Muscle layer of duodenum (tissue), 2 donors: Measurements from ENCODE around the gene VPREB3.

ENCODE experiments used
- H3K27ac ChIP-seq: one replicate; pipeline ENCODE4 v1.7.0; 2013; ENCODE audit warnings: mild to moderate bottlenecking, low read length
- H3K27me3 ChIP-seq: one replicate; pipeline ENCODE4 v1.7.0; 2013; ENCODE audit warnings: low read depth, mild to moderate bottlenecking, control low read depth, low read length
- H3K36me3 ChIP-seq, 2 donors: one replicate each; pipeline ENCODE4 v1.7.0; 2013; ENCODE audit warnings: low read length in 2 of 2, control low read depth in 1 of 2, mild to moderate bottlenecking in 1 of 2; ENCODE audit not compliant: insufficient read depth in 2 of 2, control insufficient read depth in 1 of 2
- H3K4me1 ChIP-seq, 2 donors: one replicate each; pipeline ENCODE4 v1.7.0; 2013; ENCODE audit warnings: low read length in 2 of 2, mild to moderate bottlenecking in 2 of 2, control low read depth in 1 of 2, moderate library complexity in 1 of 2; ENCODE audit not compliant: insufficient read depth in 2 of 2, control insufficient read depth in 1 of 2
- H3K4me3 ChIP-seq, 2 donors: one replicate each; pipeline ENCODE4 v1.7.0; 2013; ENCODE audit warnings: low read length in 2 of 2, low read depth in 1 of 2, mild to moderate bottlenecking in 1 of 2
- H3K9me3 ChIP-seq, 2 donors: one replicate each; pipeline ENCODE4 v1.7.0; 2013; ENCODE audit warnings: low read length in 2 of 2, control low read depth in 1 of 2, mild to moderate bottlenecking in 1 of 2; ENCODE audit not compliant: control insufficient read depth in 1 of 2
- donor health status: healthy.

Gene VPREB3

DNA sequence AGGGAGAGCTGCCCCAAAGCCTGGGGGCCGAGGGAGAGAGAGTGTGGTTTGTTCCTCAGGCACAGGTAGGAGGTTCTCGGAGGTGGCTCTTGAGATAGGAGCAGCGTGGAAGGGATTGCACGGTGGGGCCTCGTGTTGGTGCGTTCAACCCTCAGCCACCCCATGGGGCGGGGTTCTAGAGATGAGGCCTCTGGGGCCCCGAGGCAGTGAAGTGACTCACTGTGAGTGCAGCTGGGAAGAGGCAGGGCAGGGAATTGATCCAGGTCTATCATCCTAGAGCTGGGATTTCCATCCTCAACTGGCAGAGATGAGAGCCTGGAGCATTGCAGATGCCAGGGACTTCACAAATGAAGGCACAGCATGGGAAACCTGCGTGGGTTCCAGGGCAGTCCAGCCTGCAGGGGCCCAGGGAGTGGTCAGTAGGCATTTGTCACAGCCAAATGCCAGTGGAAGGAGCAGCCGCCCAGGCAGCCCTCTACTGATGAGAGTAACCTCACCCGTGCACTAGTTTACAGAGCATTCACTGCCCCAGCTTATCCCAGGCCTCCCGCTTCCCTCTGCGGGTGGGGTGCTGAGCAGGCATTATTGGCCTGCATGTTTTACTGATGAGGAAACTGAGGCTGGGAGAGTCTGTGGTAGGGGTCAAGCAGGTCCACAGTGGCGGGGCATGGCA is 27.4 kb upstream of the VPREB3 start:
- no peaks in the 10 kb centered on the region for H3K27me3 ChIP-seq
- H3K4me1 ChIP-seq = peaks cover 0 to 17% of the 10 kb centered on the region in 2 donors
- no peak overlapping the region for H3K27ac ChIP-seq
- H3K4me3 ChIP-seq = no peak overlapping the region
- H3K36me3 ChIP-seq = no peaks in the 10 kb centered on the region
- no peaks in the 10 kb centered on the region for H3K9me3 ChIP-seq

DNA sequence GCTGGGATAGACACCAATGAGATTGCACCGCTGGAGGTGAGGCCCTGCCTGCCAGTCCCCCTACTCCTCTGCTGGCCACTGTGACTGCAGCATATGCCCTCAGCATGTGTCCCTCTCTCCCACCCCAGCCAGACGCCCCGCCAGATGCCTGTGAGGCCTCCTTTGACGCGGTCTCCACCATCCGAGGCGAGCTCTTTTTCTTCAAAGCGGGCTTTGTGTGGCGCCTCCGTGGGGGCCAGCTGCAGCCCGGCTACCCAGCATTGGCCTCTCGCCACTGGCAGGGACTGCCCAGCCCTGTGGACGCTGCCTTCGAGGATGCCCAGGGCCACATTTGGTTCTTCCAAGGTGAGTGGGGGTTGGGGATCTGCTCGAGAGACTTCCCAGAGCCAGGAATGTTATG is 26.8 kb upstream of the VPREB3 start:
- Histone ChIP-seq H3K36me3 (no peaks in the 10 kb centered on the region), H3K27me3 (no peaks in the 10 kb centered on the region), H3K9me3 (no peaks in the 10 kb centered on the region), H3K27ac (no peak overlapping the region), H3K4me3 (no peak overlapping the region), H3K4me1 (peaks cover 0 to 11% of the 10 kb centered on the region in 2 donors)

DNA sequence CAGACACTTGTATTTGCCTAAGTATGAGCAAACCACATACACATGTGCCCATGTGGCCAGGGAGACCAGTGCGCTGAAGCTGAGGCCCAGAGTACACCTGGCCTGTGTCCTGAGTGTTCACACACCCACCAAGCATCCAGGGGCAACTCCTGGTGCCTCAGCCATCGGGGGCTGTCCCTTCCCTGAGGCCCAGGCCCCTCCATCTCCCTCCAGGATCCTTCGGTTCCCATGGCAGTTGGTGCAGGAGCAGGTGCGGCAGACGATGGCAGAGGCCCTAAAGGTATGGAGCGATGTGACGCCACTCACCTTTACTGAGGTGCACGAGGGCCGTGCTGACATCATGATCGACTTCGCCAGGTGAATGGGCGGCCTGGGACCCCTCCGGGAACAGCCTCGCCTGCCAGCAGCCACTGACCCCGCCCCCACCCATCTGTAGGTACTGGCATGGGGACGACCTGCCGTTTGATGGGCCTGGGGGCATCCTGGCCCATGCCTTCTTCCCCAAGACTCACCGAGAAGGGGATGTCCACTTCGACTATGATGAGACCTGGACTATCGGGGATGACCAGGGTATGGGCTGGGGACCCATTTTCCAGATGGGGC is 26.0 kb upstream of the VPREB3 start:
- no peaks in the 10 kb centered on the region for H3K27me3 ChIP-seq
- H3K4me3 ChIP-seq = no peak overlapping the region
- no peaks in the 10 kb centered on the region for H3K36me3 ChIP-seq
- peaks cover 0 to 9% of the 10 kb centered on the region in 2 donors for H3K4me1 ChIP-seq
- H3K27ac ChIP-seq = no peak overlapping the region
- no peaks in the 10 kb centered on the region for H3K9me3 ChIP-seq

DNA sequence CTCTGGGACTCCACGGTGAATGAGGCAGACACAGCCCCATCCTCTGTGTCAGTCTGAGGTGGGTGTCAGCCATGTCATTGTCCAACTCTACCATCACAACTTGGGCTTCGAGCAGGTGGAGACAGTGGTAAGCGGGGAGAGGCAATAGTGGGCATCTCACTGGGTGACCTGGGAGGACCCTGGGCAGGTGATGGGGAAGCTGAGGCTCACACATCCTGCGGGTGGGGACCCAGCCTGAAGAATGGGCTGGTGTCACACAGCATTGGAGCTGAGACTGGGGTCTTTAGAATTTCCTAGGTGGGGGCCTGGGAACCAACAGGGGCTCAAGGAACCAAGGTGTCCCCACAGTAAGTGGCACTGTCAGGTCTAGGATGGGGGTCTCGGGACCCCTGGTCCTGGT is 25.5 kb upstream of the VPREB3 start:
- Histone ChIP-seq H3K36me3 (no peaks in the 10 kb centered on the region), H3K9me3 (no peaks in the 10 kb centered on the region), H3K27ac (no peak overlapping the region), H3K4me3 (no peak overlapping the region), H3K27me3 (no peaks in the 10 kb centered on the region), H3K4me1 (peaks cover 4 to 15% of the 10 kb centered on the region in 2 donors)

DNA sequence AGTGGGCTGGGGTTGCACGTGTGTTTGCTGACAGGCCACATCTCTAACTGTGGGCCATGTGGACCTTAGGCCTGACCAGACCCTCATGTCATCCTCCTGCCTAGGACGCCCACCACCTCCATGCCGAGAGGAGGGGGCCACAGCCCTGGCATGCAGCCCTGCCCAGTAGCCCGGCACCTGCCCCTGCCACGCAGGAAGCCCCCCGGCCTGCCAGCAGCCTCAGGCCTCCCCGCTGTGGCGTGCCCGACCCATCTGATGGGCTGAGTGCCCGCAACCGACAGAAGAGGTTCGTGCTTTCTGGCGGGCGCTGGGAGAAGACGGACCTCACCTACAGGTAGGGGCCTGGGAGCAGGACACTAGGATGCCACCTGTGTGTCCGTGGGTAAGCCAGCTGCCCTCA is 24.9 kb upstream of the VPREB3 start:
- Histone ChIP-seq H3K9me3 (no peaks in the 10 kb centered on the region), H3K36me3 (no peaks in the 10 kb centered on the region), H3K4me1 (peaks cover 10 to 21% of the 10 kb centered on the region in 2 donors), H3K27me3 (no peaks in the 10 kb centered on the region), H3K27ac (no peak overlapping the region), H3K4me3 (no peak overlapping the region)

DNA sequence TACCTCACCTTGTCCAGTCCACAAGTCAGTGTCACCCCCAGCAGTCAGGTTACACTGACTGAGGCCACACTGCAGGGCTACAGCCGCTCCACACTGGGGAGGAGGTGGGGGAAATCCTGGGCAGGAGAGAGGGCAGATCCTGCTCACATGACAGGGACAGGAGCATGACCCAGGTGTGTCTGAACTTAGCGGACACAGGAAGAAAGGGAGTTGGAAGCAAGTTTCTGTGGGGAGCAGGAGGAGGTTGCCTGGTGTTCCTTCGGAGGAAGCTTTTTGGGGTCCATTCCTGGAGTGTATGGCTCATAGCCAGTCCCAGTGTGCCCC is 24.3 kb upstream of the VPREB3 start:
- Histone ChIP-seq H3K9me3 (no peaks in the 10 kb centered on the region), H3K36me3 (no peaks in the 10 kb centered on the region), H3K27ac (no peak overlapping the region), H3K4me3 (no peak overlapping the region), H3K4me1 (peaks cover 10 to 27% of the 10 kb centered on the region in 2 donors), H3K27me3 (no peaks in the 10 kb centered on the region)

DNA sequence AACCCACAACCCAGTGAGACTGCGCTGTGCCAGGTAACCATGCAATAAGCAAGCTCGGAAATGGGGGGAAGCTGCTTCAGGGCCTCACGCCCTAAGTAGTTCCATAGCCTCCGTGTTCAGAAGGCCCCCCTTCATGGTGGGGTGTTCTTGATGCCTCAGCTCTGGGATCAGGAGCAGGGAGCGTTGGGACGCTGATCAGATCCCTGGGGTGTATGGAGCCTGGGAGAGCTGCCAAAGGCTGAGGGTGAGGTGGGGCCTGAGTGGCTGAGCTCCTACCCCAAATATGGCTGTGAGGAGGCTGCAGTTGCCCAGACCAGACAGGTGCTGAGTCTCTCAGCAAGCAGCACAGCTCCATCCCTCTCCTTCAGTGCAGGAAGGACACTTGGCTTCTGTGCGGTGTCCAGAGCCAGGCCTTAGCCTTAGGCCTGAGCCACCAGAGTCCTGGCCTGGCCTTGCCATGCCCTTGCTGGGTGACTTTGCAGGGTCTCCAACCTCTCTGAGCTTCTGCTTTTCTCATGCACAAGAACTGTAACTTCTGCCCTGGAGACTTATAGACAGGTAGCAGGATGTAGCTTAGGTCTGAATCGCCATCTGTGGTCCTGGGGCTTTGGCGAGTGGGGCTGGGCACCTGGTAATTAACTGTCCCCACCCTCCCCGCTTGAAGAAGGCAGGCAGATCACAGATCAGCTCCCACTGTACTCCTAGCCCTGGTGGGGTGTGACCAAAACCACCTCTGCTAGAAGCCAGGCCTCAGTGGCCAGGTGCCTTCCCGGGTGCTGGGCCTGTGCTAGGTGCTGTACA is 23.8 kb upstream of the VPREB3 start:
- Histone ChIP-seq H3K4me1 (peaks cover 10 to 32% of the 10 kb centered on the region in 2 donors), H3K27me3 (no peaks in the 10 kb centered on the region), H3K27ac (no peak overlapping the region), H3K4me3 (no peak overlapping the region), H3K9me3 (no peaks in the 10 kb centered on the region), H3K36me3 (no peaks in the 10 kb centered on the region)

DNA sequence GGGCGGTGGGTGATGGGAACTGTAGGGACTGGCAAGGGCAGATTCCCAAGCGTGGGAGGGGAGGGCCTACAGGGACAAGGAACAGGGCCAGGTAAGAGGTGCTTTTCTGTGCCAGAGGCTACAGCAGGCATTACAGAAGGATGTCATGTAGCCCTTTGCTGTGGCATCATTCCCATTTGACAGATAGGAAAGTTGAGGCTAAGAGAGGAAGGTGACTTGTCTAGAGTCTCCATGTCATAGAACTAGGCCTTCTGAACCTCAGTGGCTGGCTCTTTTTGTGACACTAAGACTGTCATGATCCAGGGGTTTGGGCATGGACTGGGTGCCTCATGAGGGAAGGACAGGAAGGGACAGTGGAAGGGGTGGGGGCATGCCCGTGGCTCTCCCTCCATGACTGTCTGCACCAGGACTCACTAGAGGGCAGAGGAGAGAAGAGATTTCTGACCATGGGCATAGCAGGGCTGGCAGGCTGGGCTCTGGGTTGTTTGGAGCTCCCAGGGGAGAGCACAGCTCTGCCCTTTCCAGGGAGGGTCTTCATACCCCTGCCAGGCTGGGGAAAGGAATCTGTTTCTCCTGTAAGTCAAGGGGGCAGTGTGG is 21.7 kb upstream of the VPREB3 start:
- no peaks in the 10 kb centered on the region for H3K27me3 ChIP-seq
- H3K4me1 ChIP-seq = peaks cover 10 to 42% of the 10 kb centered on the region in 2 donors
- no peaks in the 10 kb centered on the region for H3K36me3 ChIP-seq
- H3K9me3 ChIP-seq = no peaks in the 10 kb centered on the region
- no peak overlapping the region for H3K27ac ChIP-seq
- no peak overlapping the region for H3K4me3 ChIP-seq

DNA sequence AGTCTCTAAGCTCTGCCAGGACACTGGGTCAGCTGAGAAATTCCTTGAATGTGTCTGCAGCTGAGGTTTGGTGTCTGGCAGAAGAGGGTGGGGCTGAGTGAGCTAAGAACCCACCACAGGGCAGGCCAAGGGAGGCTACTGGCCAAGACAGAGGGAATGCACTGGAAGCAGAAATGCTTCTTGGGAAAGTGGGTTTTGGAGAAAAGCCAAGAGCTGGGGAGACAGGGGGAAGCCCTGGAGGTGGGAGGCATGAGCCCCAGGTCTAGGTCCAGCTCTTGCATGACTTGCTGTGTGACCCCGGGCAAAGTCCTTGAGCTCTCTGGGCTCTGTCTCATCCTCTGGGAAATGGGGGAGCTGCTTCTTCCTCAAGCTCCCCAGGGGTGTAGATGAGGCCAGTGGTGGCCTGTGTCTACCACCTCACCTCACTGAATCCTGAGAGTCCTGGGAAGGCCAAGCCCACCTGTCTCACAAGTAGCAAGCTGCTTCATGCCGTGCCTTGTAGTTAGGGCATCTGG is 20.8 kb upstream of the VPREB3 start:
- Histone ChIP-seq H3K36me3 (no peaks in the 10 kb centered on the region), H3K4me1 (peaks cover 10 to 42% of the 10 kb centered on the region in 2 donors), H3K27ac (no peak overlapping the region), H3K4me3 (no peak overlapping the region), H3K27me3 (no peaks in the 10 kb centered on the region), H3K9me3 (no peaks in the 10 kb centered on the region)

DNA sequence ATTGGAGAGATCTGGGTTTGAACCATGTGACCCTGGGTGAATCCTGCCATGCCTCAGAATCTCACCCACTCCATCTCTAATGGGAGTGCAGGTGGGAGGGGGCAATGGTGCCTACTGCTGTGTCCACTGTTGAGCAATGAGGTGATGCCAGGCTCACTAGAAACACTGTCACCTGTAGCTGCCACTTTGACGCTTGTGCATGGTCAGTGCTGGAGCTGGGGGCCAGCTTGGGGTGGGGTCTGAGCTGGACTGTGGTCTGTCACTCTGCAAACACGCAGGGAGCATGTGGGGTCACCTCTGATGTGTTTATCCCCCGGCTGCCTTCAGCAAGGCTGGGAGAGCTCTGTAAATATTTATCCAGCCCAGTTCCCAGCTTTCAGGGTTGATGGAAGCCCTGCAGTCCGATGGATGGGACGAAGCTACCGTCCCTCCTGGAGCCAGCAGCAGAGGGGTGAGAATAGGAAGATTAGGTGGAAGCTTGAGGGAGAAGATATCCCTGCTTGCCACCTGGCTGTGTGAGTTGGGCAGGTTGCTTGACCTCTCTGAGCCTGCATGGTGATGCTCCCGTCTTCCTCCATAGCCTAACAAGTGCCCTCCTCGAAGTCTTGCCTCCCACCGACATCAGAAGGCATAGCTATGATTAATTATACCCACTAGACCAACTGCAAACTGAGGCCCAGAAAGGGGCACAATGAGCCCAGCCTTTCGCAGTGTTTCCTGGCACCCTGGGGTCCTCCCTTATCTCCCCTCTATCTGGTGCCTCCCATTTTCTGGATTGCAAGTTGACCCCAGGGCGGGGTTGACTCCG is 20.1 kb upstream of the VPREB3 start:
- Histone ChIP-seq H3K27ac (no peak overlapping the region), H3K4me1 (peaks cover 10 to 44% of the 10 kb centered on the region in 2 donors)

More for the DNA sequence above, 20.1 kb upstream of the VPREB3 start:
- no peaks in the 10 kb centered on the region for H3K9me3 ChIP-seq
- H3K27me3 ChIP-seq = no peaks in the 10 kb centered on the region
- H3K36me3 ChIP-seq = no peaks in the 10 kb centered on the region
- no peak overlapping the region for H3K4me3 ChIP-seq
